Hair follicular keratinocyte (primary cell): Measurements from ENCODE around the gene RIOK3. TPM values are rescaled to one million over a fixed set of nuclear protein-coding genes. Genes with fewer than 3 reads are reported as not detected.

ENCODE experiments used
- total RNA-seq: library from RNA; depleted of rRNA; stranded (reverse); fragments of >200 nt; gene quantifications from 2 replicates; pipeline ENCODE4 v1.2.3, GENCODE V29; 2015

The RIOK3 gene, protein sequence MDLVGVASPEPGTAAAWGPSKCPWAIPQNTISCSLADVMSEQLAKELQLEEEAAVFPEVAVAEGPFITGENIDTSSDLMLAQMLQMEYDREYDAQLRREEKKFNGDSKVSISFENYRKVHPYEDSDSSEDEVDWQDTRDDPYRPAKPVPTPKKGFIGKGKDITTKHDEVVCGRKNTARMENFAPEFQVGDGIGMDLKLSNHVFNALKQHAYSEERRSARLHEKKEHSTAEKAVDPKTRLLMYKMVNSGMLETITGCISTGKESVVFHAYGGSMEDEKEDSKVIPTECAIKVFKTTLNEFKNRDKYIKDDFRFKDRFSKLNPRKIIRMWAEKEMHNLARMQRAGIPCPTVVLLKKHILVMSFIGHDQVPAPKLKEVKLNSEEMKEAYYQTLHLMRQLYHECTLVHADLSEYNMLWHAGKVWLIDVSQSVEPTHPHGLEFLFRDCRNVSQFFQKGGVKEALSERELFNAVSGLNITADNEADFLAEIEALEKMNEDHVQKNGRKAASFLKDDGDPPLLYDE
- total RNA-seq: 30.2 and 71.8 TPM in 2 replicates

DNA sequence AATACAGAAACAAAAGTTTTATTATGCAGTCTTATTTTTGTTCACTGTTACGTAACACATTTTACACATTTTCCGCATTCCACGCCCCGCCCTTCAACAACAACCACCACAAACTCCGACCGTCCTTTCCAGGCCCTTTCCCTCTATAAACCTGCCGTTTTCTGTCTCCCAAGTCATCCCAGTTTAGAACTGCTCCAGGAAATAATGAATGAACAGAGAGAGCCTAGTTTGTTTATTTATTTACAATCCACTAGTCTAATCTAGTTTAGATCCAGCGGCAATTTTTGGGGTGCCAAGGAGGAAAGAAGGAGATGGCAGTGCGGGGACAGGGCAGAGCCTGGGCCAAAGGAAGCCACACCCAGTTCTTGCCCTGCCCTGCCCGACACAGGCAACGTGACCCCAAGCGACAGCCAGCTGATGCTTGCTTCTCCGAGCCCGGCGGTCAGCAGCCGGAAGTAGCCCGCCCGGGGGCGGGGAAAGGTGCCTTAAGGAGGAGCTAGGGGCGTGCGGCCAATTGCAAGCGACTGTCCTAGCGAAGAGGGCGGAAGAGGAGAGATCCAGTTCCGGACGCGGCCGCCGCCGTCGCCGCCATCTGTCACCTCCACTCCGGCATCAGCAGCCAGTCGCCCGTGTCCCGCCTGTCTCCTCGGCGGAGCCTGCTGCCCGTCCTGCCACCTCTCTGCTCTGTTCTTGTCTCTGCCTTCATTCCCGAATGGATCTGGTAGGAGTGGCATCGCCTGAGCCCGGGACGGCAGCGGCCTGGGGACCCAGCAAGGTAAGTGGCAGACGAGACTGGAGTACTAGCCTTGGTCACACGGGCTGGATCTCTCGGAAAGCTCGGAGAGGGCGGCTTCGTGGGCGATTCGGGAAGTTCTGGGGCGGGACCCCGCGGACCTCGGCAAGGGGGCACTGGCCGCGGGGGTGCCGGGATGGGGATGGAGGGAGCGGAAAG, at the start of gene RIOK3:
TSS of gene RIOK3 (plus strand) at position 560 of the 952 bp plus-strand sequence. CDS start at position 713, 153 bp downstream.

DNA sequence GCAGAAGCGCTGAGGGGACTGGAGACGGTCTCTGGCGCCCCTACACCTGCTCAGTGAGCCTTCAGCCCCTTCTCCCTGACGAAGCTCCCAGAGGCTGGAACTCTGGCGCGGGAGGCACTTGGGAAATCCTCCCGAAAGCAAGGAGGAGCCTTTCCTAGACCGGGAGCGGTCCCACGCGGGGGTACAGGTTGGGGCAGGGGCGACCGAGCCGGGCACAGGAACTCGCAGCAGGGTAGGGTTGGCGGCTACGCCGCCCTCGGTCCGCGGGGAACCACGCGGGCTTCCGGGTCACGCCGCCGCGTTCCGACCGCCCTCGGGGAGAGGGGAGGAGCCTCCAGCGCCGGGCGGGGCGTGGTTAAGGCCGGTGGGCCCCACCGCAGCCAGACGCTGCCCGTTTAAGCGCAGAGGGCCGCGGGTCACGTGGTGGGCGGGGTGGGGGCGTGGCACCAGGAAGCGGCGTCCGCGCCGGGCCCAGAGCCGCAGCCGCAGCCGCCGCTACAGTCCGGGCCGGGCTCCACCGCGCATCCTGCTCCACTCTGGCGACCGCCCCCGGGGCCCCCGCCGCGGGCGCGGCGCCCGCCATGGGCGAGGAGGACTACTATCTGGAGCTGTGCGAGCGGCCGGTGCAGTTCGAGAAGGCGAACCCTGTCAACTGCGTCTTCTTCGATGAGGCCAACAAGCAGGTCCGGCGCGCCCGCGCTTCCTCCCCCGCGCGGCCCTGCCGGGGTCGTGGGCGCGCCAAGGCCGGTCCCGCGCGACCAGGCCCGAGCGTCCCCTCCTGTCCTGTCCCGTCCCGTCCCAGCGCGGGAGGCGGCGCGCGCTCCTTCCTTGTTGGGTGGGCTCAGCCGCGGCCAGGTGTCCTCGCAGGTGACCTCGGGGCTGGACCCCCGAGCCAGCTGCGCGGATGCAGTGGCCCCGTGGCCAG, 50.2 kb downstream of the RIOK3 start, which contains the start of gene RMC1:
TSS of gene RMC1 (plus strand) at position 474 of the 925 bp plus-strand sequence. CDS start at position 582, 108 bp downstream.

Other genes starting within 250 kb of the RIOK3 start
- gene RMC1, start 50.2 kb downstream of the RIOK3 start, total RNA-seq: 20.7 and 22.7 TPM in 2 replicates
- 36.0 and 47.4 TPM in 2 replicates for gene NPC1, start 133.2 kb downstream of the RIOK3 start, total RNA-seq
- 4.1 and 8.5 TPM in 2 replicates for gene ANKRD29, start 209.6 kb downstream of the RIOK3 start, total RNA-seq
- 608 and 1,811 TPM in 2 replicates for gene LAMA3, start 236.2 kb downstream of the RIOK3 start, total RNA-seq